NT2/D1 (cell line): ENCODE measurements around the gene POLR2L.

ENCODE experiments used
- SUZ12 ChIP-seq: IDR thresholded peaks from 2 replicates; pipeline ENCODE4 v1.6.1; 2011; ENCODE audit not compliant: insufficient read length, insufficient read depth; ENCODE audit errors: extremely low read depth
- YY1 ChIP-seq: IDR thresholded peaks from 2 replicates; pipeline ENCODE4 v1.6.1; 2011; ENCODE audit not compliant: insufficient read length, insufficient read depth
- ZNF274 ChIP-seq: IDR thresholded peaks from 2 replicates; pipeline ENCODE4 v1.6.1; 2011; ENCODE audit warnings: mild to moderate bottlenecking, low read depth, low read length

- no peak for TF ChIP-seq ZNF274
- no peak for TF ChIP-seq YY1
- no peak for TF ChIP-seq SUZ12
These were observed 26.1 kb upstream of the POLR2L start for GRCh38 chr11:868394-868793.
